HCT116 (cell line): ENCODE results near the gene FKBP5. TPM values are rescaled to one million over a fixed set of nuclear protein-coding genes. Genes with fewer than 3 reads are reported as not detected.

Experiments used
- ATAC-seq: fragments of 200-7000 bp; cut with Tn5 transposase; 2 replicates; pipeline ENCODE4 v1.9.1; 2020; ENCODE audit warnings: mild to moderate bottlenecking, moderate library complexity
- BruUV-seq: library from RNA; stranded (reverse); fragments of 400-500 nt; replicated peaks from 2 replicates; lab custom pipeline; 2021; lab: Mats Ljungman, UMichigan
- CTCF ChIA-PET: fragments of 300-600 bp; sonication (Branson Sonifier 250); formaldehyde crosslinking; loops from one replicate; lab custom pipeline; 2021; ENCODE audit warnings: antibody characterized with exemption; lab: Charles Lee
- POLR2A ChIA-PET: fragments of 300-600, 350-600 bp; sonication (Branson Sonifier 250); formaldehyde crosslinking; loops from one replicate; lab custom pipeline; 2021; ENCODE audit warnings: antibody characterized with exemption; lab: Charles Lee
- RAD21 ChIA-PET, 2 experiments: fragments of 300-600 bp; sonication (Branson Sonifier 250); formaldehyde crosslinking; loops; one replicate each; lab custom pipeline; 2023; ENCODE audit warnings: low total read pairs in 2 of 2; ENCODE audit not compliant: uncharacterized antibody in 2 of 2, unreplicated experiment in 2 of 2, low non-redundant PET in 1 of 2; lab: Charles Lee
- DNase-seq: peaks from one replicate; pipeline ENCODE4 v3.0.0-alpha.2; 2010; ENCODE audit warnings: low read depth, low spot score
- H2AFZ ChIP-seq: fragments of 200-600 bp; shearing (Covaris generic), sonication (generic); 2 replicates; pipeline ENCODE4 v1.6.1; 2017; ENCODE audit warnings: low read depth, mixed run types, mixed read lengths, antibody characterized with exemption, low read length; ENCODE audit not compliant: poor library complexity, severe bottlenecking
- H3K27ac ChIP-seq: 2 replicates; pipeline ENCODE4 v1.5.1; 2012; ENCODE audit warnings: low read depth, low read length
- H3K27me3 ChIP-seq: fragments of 200-600 bp; sonication (generic); 2 replicates; pipeline ENCODE4 v1.6.1; 2016; ENCODE audit warnings: mixed run types, low read length, mixed read lengths; ENCODE audit not compliant: insufficient read depth
- H3K36me3 ChIP-seq, 2 experiments: fragments of 200-500 bp in 1 of 2; fragments of 200-600 bp in 1 of 2; sonication (Bioruptor generic) in 1 of 2; sonication (generic) in 1 of 2; 2 replicates each; pipeline versions ENCODE4 v1.5.1 to v1.6.1; 2014 to 2016; ENCODE audit warnings: low read length in 2 of 2, inconsistent platforms in 1 of 2, mixed read lengths in 1 of 2, mixed run types in 1 of 2; ENCODE audit not compliant: insufficient read depth in 2 of 2, control insufficient read depth in 1 of 2
- H3K4me1 ChIP-seq, 2 experiments: fragments of 200-600 bp in 1 of 2; sonication (generic) in 1 of 2; 2 replicates each; pipeline versions ENCODE4 v1.5.1 to v1.6.1; 2012 to 2017; ENCODE audit warnings: low read length in 2 of 2, inconsistent platforms in 1 of 2, mild to moderate bottlenecking in 1 of 2, mixed read lengths in 1 of 2, mixed run types in 1 of 2, moderate library complexity in 1 of 2; ENCODE audit not compliant: insufficient read depth in 2 of 2, control insufficient read depth in 1 of 2
- H3K4me2 ChIP-seq: fragments of 200-600 bp; sonication (generic); 2 replicates; pipeline ENCODE4 v1.6.1; 2017; ENCODE audit warnings: mixed run types, low read length, mixed read lengths
- H3K4me3 ChIP-seq, 2 experiments: fragments of 200-600 bp in 1 of 2; sonication (generic) in 1 of 2; replicated peaks in 1 of 2; 2 replicates each; pipeline ENCODE4 v1.5.1; 2011 to 2016; ENCODE audit warnings: low read length in 2 of 2, control low read depth in 1 of 2, low read depth in 1 of 2, mild to moderate bottlenecking in 1 of 2, mixed read lengths in 1 of 2, mixed run types in 1 of 2
- H3K79me2 ChIP-seq: fragments of 200-600 bp; sonication (generic); 2 replicates; pipeline ENCODE4 v1.6.1; 2017; ENCODE audit warnings: mild to moderate bottlenecking, mixed run types, low read length, moderate library complexity, mixed read lengths; ENCODE audit not compliant: insufficient read depth
- H3K9ac ChIP-seq: fragments of 200-600 bp; sonication (generic); 2 replicates; pipeline ENCODE4 v1.6.1; 2016; ENCODE audit warnings: low read length, mixed read lengths
- H3K9me2 ChIP-seq: fragments of 200-600 bp; sonication (generic), shearing (Covaris generic); 2 replicates; pipeline ENCODE4 v1.6.1; 2017; ENCODE audit warnings: mixed run types, mild to moderate bottlenecking, moderate library complexity; ENCODE audit not compliant: insufficient read depth
- H3K9me3 ChIP-seq, 2 experiments: fragments of 200-500 bp in 1 of 2; fragments of 200-600 bp in 1 of 2; sonication (Bioruptor generic) in 1 of 2; sonication (generic) in 1 of 2; 2 replicates each; pipeline ENCODE4 v1.6.1; 2014 to 2017; ENCODE audit warnings: low read length in 2 of 2, mixed read lengths in 2 of 2, inconsistent platforms in 1 of 2, low read depth in 1 of 2, mild to moderate bottlenecking in 1 of 2, mixed run types in 1 of 2, moderate library complexity in 1 of 2; ENCODE audit not compliant: control insufficient read depth in 1 of 2, insufficient read depth in 1 of 2
- H4K20me1 ChIP-seq: fragments of 200-600 bp; sonication (generic), shearing (Covaris generic); 2 replicates; pipeline ENCODE4 v1.6.1; 2017; ENCODE audit warnings: mixed run types, mild to moderate bottlenecking, moderate library complexity; ENCODE audit not compliant: insufficient read depth
- CBX3 ChIP-seq: IDR thresholded peaks from 2 replicates; pipeline ENCODE4 v1.6.1; 2012; ENCODE audit warnings: low read depth
- ELF1 ChIP-seq: IDR thresholded peaks from 2 replicates; pipeline ENCODE4 v1.6.1; 2012; ENCODE audit warnings: low read depth, borderline replicate concordance
- FOSL1 ChIP-seq: IDR thresholded peaks from 2 replicates; pipeline ENCODE4 v1.6.1; 2012; ENCODE audit warnings: low read depth
- JUND ChIP-seq: IDR thresholded peaks from 2 replicates; pipeline ENCODE4 v1.6.1; 2012
- MAX ChIP-seq: IDR thresholded peaks from 2 replicates; pipeline ENCODE4 v1.6.1; 2012
- POLR2AphosphoS5 ChIP-seq: IDR thresholded peaks from 2 replicates; pipeline ENCODE4 v1.6.1; 2011; ENCODE audit warnings: mild to moderate bottlenecking, low read depth, low read length, moderate library complexity
- RAD21 ChIP-seq: IDR thresholded peaks from 2 replicates; pipeline ENCODE4 v1.6.1; 2012; ENCODE audit warnings: low read depth, mild to moderate bottlenecking
- SP1 ChIP-seq: IDR thresholded peaks from 2 replicates; pipeline ENCODE4 v1.6.1; 2012; ENCODE audit warnings: low read depth
- TCF7L2 ChIP-seq: IDR thresholded peaks from 2 replicates; pipeline ENCODE4 v1.7.0; 2011; ENCODE audit warnings: borderline replicate concordance, inconsistent platforms; ENCODE audit not compliant: insufficient read depth, insufficient read length; ENCODE audit errors: extremely low read depth
- ZFX ChIP-seq: fragments of 450-650 bp; IDR thresholded peaks from 2 replicates; pipeline ENCODE4 v1.6.1; 2017
- intact Hi-C: fragments of 100-400 bp; cut with micrococcal nuclease; formaldehyde crosslinking; loops from 2 replicates; pipeline ENCODE4 v1.10.0; 2022
- total RNA-seq: library from RNA; stranded (reverse); gene quantifications from one replicate; pipeline ENCODE4 v1.2.1, GENCODE V29; 2021; ENCODE audit not compliant: unreplicated experiment
- TF ChIP-seq, protein P1 (sequence below), 3 experiments: fragments of 200-600 bp in 1 of 3; sonication (generic) in 1 of 3; IDR thresholded peaks in 2 of 3; conservative IDR thresholded peaks in 1 of 3; 2 replicates each; pipeline ENCODE4 v1.5.1; 2012 to 2017; ENCODE audit warnings: low read depth in 2 of 3, low read length in 2 of 3, antibody characterized with exemption in 1 of 3, borderline replicate concordance in 1 of 3, control low read depth in 1 of 3, mild to moderate bottlenecking in 1 of 3, mixed read lengths in 1 of 3, mixed run types in 1 of 3, moderate library complexity in 1 of 3; ENCODE audit not compliant: insufficient read depth in 1 of 3

Gene FKBP5
- total RNA-seq, 1 experiment from 2014 or later, result 50.3 TPM

DNA sequence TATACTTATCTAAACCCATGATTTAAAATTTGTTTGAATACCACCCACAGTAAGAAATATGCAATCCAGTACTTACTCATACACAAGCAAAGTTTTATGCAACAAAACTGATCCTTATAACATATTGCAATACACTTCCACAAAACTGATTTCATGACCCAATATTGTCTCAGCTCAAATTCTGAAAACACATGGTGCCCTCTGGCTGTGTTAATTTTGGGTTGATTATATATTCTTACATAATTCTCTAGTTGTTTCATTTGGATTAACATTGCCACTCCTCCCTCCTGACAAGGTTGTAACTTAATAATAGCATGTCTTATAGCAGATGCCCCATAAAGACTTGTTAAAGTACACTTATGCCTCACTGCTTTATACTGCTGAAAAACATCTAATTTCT is 103.1 kb downstream of the FKBP5 start:
- peaks cover 2 to 6% of the 10 kb centered on the region in 2 experiments; a peak in 2 of 4 replicates for H3K36me3 ChIP-seq
- no TSS peak for BruUV-seq
- intact Hi-C loops, result no loop called here

GRCh38 chr6:35583893-35584688 is 104.6 kb downstream of the FKBP5 start:
- peaks cover 10 to 16% of the 10 kb centered on the region in 2 experiments for H3K4me1 ChIP-seq
- DNase-seq (peak; percentile 68), ATAC-seq (peak; percentile 84)
- H3K27ac ChIP-seq, result peak overlapping the region; percentile 30; the same call in 1 of the 2 replicates
- H3K4me3 ChIP-seq, result no peak overlapping the region
- peaks cover 2 to 6% of the 10 kb centered on the region in 2 experiments; a peak in 2 of 4 replicates for H3K36me3 ChIP-seq
- no peak overlapping the region for H2AFZ ChIP-seq
- peak; percentile 98 for TF ChIP-seq RAD21
- no peak for TF ChIP-seq SP1
- TF ChIP-seq, protein P1, sequence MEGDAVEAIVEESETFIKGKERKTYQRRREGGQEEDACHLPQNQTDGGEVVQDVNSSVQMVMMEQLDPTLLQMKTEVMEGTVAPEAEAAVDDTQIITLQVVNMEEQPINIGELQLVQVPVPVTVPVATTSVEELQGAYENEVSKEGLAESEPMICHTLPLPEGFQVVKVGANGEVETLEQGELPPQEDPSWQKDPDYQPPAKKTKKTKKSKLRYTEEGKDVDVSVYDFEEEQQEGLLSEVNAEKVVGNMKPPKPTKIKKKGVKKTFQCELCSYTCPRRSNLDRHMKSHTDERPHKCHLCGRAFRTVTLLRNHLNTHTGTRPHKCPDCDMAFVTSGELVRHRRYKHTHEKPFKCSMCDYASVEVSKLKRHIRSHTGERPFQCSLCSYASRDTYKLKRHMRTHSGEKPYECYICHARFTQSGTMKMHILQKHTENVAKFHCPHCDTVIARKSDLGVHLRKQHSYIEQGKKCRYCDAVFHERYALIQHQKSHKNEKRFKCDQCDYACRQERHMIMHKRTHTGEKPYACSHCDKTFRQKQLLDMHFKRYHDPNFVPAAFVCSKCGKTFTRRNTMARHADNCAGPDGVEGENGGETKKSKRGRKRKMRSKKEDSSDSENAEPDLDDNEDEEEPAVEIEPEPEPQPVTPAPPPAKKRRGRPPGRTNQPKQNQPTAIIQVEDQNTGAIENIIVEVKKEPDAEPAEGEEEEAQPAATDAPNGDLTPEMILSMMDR (IDR thresholded peaks at IDR 0.05 in 2 of 3, conservative IDR thresholded peaks at IDR 0.05 in 1 of 3; ENCODE audit: borderline replicate concordance in 1 of 3, insufficient read depth in 1 of 3, low read depth in 2 of 3, low read length in 2 of 3), result peak; percentile 83 to 94 (median 91)
- no peak for TF ChIP-seq ELF1
- 0 out of 2 replicates have a peak, but pooled peaks have one; percentile 28 for TF ChIP-seq MAX
- TF ChIP-seq FOSL1, result 0 out of 2 replicates have a peak, but pooled peaks have one; percentile 22
- no peak for TF ChIP-seq POLR2AphosphoS5
- TF ChIP-seq CBX3, result 0 out of 2 replicates have a peak, but pooled peaks have one; percentile 40
- intact Hi-C loops, result loop anchor here (1.0 to 5.0 kb wide), 6 partner anchors 40 to 513 kb away; no protein-coding TSS in a partner anchor
- no peaks in the 10 kb centered on the region for H3K9me3 ChIP-seq
- H3K4me2 ChIP-seq, result no peak overlapping the region
- H4K20me1 ChIP-seq, result no peaks in the 10 kb centered on the region
- no TSS peak for BruUV-seq
- H3K27me3 ChIP-seq, result no peaks in the 10 kb centered on the region
- ChIA-PET POLR2A (interaction anchor here (1.1 kb wide), 1 partner anchor 153 kb away, joined by 3 read pairs; the partner anchor contains the start of gene ARMC12), RAD21 (interaction anchor here in 1 of 2 experiments (1.0 to 1.1 kb wide), 2 partner anchors 152 to 153 kb away, joined by 3 read pairs; no protein-coding TSS in a partner anchor), CTCF (interaction anchor here (0.6 to 6.4 kb wide), 11 partner anchors 11 to 173 kb away, joined by 3 to 73 read pairs (median 8); partner anchors contain the start of gene ARMC12)
- H3K9me2 ChIP-seq, result no peaks in the 10 kb centered on the region
- H3K79me2 ChIP-seq, result peaks cover 2% of the 10 kb centered on the region; the same call in 1 of the 2 replicates
- H3K9ac ChIP-seq, result no peak overlapping the region

More for the DNA sequence above, 103.1 kb downstream of the FKBP5 start:
- no peak for TF ChIP-seq TCF7L2
- no peak for TF ChIP-seq JUND
- TF ChIP-seq ZFX, result no peak
- RAD21 ChIA-PET, result interaction anchor here in 1 of 2 experiments (0.6 kb wide), 1 partner anchor 18 kb away, joined by 3 read pairs; no protein-coding TSS in a partner anchor
- Histone ChIP-seq H3K9ac (no peak overlapping the region), H4K20me1 (no peaks in the 10 kb centered on the region), H3K27me3 (no peaks in the 10 kb centered on the region), H3K4me2 (no peak overlapping the region), H3K9me3 (no peaks in the 10 kb centered on the region), H3K27ac (no peak overlapping the region), H3K9me2 (no peaks in the 10 kb centered on the region), H3K4me3 (no peak overlapping the region), H2AFZ (no peak overlapping the region), H3K79me2 (peaks cover 2% of the 10 kb centered on the region; the same call in 1 of the 2 replicates), H3K4me1 (peaks cover 10 to 22% of the 10 kb centered on the region in 2 experiments)
- POLR2A ChIA-PET, result no interaction called here
- CTCF ChIA-PET, result interaction anchor here (1.9 to 6.4 kb wide), 3 partner anchors 39 to 151 kb away, joined by 10 to 73 read pairs (median 10); partner anchors contain the start of gene ARMC12
- DNase-seq (no peak), ATAC-seq (no peak)
